PC-9 (cell line): ENCODE data around the gene SRBD1.

Source experiments
- CTCF ChIP-seq: fragments of 200-600 bp; sonication (generic); conservative IDR thresholded peaks from 2 replicates; pipeline ENCODE4 v1.6.1; 2017; ENCODE audit warnings: mixed run types, antibody characterized with exemption, mild to moderate bottlenecking, moderate library complexity
- EZH2 ChIP-seq: fragments of 200-600 bp; sonication (generic); IDR thresholded peaks from 2 replicates; pipeline ENCODE4 v1.8.0; 2017; ENCODE audit warnings: antibody characterized with exemption, low read depth

- TF ChIP-seq CTCF (no peak), EZH2 (no peak)
Measured at GRCh38 chr2:45570671-45571334, 40.3 kb downstream of the SRBD1 start.
